HG02840 (cell line): ENCODE measurements around the gene TPPP3.

Experiments used
- ATAC-seq: cut with Tn5 transposase; IDR thresholded peaks from one replicate; pipeline ENCODE4 v1.9.1; 2021; ENCODE audit warnings: mild to moderate bottlenecking, moderate library complexity, moderate number of reproducible peaks; ENCODE audit not compliant: unreplicated experiment, low FRiP score

Gene TPPP3

DNA sequence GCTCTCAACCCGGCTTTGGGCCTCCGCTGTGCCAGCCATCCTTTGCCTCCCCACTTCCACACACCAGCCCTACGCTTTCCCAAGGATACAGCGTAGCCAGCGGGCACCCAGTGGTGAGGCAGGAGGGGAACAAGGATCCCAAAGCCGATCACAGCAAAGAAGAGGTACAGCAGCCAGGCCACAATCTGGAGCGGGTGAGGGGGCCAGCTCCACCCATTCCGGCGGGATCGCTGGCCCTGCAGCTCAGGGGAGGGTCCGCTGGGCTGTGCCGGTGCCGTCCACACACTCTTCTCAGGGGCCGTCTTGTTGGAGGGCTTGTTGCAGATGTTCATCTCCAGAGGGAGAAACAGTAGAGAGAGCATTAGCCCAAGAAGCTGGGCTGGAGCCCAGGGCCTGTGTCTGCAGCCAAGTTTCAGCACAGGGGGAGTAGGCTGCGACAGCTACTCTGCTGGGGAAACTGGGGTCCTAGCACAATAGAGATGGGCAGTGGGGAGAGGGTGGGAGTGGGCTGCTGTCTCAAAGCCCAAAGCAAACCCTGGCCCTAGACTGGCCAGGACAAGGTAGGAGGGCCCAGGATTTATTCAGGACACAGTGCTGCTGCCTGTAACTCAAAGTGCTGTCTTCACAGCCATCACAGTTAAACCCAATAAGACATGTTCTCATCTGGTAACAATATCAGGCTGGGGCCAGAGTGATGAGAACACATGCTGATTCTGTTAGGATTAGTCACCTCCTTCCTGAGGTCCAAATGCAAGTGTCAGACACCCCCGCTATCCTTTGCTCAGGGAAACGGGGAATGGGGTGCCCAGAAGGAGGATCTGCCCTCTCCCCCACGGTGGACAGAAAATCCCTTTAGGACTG lies 13.0 kb upstream of the TPPP3 start:
- ATAC-seq = no peak

DNA sequence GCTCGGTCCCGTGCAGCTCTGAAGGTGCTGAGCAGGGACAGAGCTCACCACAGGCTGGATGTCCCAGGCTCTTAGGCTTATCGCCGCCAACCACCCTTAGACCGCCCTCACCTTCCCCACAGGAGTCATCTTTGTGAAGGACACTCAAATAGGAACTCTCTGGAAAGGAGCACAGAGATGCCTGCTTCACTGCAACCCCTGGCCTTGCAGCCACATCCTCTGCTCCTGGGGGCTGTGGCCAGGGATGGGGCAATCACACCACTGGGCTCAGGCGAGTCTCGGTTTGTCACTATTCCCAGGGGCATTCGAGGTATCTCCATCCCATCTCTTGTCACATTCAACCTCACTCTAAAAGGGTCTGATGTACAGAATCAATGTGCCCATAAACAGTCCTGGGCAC lies 12.0 kb upstream of the TPPP3 start:
- ATAC-seq = no peak

DNA sequence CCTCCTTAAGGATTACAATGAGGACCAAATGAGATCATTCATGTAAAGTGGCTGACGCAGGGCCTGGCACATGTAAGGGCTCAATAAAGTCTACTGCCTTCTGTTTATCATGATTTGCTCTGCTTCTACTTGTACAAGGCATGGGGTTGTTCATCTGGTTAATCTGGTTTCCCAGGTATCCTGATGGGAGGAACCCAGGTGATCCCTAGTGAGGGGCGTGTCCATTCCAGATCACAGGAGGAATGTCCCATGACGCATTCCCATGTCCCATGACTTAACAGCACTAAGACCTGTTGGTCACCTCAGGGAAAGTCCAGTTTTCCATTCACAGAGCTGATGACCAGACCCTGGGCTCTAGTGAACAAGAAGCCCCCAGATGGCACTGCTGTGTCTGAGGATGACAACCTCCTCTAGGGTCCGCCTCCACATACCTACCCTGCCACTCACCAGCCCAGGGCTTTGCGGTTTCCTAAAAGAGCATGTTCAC lies 11.5 kb upstream of the TPPP3 start:
- no peak for ATAC-seq

DNA sequence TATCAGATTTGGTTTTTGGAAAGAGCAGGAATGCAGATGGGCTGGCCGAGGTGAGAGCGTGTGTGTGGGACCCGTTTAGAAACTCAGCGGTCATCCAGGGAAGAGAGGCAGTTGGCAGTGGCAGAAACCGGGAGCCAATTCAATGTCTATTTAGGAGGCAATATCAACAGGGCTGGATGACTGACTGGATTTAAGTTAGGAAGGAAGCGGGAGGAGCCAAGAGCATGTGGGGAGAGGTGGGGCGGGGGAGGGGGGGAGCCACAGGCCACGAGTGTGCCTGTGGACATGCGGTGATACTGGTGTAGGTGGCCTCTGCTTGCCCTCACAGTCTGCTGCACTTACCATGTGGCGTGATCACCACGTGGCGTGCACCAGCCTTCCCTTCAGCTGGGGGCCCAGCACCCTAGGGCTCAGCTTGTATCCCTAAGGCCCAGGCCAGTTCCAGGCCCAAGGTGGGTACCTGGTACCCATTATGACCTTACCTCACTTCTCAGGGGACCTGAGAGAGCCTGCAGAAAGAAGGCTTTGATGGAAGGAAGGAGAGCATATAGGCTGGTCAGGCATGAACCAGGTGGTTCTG lies 10.8 kb upstream of the TPPP3 start:
- no peak for ATAC-seq

DNA sequence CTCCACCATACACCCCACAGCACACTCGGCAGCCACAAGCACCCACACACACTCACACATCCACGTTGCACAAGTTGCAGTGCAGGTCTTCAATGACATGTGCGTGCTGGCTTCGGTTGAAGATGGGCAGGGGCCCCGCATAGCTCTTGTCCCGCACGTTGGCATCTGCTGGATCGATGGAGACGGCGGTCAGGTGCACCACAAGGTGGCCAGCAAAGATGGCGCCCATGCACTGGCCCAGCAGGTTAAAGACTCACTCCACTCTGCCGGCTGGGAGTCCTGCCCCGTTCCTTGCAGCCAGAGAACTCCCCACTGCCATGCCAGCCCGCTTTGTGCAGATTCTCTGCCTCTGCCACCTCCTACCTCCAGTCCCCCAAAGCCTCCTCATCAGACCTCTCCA lies 7.6 kb upstream of the TPPP3 start:
- no peak for ATAC-seq

DNA sequence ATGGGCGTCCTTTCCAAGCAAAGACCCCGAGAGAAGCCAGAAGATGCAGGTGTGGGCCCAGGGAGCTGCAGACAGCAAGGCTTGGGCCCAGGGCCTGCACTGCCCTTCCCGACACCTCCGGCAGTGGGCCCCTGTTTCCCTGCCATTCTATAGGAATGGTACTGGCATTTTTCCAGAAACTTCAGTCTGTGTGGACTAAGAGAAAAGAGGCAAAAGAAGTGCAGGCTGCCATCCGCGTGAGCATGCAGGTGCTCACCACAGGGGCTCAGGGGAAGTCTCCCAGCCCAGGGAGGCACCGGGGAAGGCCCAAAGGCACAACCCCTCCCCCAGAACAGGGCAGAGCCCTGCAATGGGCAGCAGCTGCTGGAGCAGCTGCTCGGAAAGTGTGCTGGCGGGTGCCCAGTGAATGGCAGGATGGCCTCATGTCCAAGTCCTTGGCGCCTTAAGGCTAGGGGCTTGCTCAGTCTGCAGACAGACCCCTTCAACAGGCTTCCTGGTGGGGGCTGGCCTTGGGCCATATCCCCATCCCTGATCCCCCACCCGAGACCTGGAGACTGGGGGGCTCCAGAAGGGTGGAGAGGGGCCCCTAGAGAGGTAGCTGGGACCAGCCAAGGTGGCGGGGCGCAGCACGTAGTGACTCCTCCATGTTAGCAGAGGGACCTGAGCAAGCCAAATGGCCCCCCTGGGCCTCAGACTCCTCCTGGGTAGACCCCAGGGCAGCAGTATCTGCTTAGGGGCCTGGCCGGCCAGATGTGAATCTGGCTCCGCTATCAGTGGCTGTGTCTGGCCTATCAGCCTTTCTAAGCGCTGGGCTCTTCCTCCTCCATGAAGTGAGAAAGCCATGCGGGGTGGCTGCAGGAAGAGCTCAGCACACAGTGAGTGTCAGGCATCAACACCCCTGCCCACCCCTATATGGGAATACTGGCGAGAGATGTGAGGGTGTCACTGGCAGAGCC lies 6.7 kb upstream of the TPPP3 start:
- no peak for ATAC-seq

DNA sequence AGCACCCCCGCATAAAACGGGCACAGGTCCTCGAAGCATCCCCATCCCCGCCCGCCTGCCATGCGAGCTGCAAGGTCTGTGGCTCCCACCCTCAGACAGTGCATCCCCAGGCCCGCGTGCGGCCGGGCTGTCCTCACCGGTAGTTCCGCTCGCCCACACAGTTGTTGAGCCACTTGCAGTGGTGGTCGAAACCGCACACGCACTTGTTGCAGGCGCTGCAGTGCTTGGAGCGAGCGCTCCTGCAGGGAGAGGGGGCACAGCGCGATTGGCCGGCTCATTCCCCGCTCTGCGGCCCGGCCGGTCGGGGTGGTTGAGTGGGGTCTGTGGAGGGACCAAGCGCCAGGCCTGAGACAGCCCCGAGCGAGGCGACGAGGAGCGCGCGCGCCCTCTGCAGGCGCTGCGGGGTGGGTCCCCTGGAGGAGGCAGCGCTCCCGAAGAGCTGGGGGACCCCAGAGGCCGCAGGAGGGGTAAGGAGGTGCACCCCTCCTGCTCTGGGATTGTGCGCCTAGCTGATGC lies 6.0 kb upstream of the TPPP3 start:
- no peak for ATAC-seq

DNA sequence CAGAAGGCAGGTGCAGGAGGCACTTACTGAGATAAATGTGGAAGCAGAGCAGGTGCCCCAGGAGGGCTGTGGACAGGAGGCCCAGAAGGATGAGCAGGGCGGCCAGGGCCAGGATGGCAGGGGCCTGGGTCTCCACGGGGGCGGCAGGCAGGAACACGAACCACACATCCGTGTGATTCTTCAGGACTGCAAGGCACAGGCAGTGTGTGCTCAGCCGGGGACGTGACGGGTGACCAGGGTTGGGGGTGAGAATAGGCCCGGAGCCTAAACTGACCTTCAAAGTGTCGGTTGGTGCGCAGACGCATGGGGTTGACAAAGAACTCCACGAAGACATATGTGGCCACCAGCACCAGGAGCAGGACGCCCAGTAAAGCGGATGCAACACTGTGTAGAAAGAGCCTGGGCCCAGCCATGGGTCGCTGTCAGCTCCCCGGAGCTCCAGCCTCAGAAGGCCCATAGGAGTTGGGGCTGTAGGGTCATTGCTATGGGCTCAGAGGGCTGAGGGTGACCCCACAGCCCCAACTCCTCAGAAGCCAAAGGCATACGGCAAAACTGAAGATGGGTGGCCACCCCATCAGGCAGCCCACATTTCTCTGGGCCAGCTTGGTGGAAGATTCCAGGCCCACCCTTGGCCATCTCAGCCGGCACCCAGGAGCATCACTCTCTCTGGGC lies 5.4 kb upstream of the TPPP3 start:
- ATAC-seq = no peak

DNA sequence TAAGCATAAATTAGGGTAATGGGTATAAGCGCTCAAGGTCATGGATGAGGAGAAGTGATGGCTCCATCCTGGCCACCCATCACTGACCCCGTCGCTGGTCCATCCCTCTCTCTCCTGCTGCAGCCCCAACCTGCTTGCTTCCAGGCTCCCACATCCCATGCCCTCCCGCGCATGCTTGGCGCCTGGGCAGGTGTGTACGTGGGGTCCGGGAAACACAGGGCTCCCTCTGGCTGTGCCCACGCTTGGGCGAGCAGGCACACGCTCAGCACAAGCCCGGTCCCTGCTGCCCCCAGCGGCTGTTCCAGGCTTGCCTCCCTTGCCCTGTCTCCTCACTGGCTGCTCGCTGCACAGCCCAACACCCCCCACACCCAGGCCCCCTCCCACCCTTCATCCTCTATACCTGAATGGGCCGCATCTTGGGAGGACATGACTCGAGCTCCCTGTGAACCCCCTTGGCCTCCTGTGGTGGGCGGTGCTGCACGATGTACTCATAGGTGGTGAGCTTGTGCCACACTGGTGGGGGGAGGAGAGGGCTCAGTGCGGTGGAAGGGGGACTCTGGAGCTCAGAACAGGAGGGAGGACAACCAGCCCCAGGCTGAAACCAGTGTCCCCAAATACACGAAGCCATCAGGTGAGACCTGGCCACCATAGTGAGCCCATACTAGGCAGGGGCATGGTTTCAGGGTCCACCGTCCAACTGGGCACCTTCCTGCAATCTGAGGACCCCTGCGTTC lies 4.7 kb upstream of the TPPP3 start:
- no peak for ATAC-seq

DNA sequence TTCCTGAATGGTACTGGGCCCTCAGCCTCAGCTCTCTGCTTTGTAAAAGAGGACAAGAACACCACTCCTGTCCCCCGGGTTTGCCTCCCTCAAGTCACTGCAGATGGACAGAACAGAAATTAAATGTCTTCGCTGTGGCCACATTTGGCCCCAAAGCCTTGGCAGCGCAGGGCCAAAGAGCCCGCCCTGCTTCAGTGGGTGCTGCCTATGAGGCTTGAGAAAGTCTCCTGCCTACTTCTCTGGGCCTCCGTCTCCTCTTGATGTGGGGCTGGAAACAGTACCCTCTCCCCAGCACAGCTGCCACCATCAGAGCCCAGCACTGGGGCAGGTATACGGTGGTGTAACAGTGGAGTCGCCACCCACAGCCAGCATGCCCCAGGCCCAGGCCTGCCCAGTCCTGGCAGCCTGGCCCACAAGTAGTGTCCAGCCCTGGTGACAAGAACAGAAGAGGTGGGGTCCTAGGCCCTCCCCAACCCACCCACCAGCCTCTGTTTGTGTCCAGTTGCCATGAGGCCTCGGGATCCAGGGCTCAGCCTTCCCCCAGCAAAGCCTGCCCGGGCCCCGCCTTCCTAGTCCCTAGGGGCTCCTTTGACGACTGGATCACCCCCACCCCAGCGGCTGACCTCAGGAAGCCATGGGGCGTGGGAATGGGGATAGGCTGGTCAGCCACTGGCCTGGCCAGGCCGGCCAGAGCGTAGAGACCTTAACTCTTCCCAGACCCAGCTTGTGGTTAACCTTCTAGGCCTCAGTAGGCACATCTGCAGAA lies 3.9 kb upstream of the TPPP3 start:
- ATAC-seq = no peak

DNA sequence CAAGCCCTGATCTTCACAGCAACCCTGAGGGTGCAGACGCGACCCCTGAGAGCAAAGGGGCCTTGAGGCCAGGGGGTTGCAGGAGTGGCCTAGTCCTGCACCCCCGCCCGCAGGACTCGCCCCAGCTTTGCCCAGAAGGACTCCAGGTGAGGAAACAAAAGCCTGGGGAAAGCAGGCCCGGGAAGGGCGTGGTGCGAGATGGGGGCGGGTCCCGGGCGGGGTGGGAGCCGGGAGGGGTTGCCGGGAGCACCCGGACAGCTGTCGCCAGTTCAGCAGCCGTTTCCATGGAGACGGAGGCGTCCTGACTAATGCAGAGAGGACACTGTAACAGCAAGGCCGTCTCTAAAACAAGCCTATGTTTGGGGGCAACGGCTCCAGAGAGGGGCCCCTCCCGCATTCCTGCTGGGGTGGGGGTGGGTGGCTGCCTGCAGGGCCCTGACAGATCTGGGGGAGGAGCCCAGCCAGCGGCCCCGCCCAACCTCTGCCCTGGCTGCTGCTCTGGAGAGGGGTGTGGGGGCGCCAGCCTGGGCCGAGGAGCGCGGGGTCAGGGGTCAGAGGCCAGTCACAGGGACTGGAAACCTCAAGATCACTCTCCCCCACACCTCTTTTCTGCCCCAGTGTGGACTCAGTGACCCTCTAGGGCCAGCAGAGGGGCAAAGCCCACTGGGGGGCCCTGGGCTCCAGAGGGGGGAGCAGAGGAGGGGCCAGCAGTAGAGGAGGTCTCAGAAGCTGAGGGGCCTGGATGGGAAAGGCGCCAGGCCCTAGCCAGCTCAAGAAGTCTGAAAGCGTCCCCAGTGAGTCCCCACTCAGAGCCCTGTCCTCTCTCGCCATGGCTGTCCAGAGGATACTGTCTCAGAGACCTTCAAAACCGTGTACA lies 3.1 kb upstream of the TPPP3 start:
- no peak for ATAC-seq

DNA sequence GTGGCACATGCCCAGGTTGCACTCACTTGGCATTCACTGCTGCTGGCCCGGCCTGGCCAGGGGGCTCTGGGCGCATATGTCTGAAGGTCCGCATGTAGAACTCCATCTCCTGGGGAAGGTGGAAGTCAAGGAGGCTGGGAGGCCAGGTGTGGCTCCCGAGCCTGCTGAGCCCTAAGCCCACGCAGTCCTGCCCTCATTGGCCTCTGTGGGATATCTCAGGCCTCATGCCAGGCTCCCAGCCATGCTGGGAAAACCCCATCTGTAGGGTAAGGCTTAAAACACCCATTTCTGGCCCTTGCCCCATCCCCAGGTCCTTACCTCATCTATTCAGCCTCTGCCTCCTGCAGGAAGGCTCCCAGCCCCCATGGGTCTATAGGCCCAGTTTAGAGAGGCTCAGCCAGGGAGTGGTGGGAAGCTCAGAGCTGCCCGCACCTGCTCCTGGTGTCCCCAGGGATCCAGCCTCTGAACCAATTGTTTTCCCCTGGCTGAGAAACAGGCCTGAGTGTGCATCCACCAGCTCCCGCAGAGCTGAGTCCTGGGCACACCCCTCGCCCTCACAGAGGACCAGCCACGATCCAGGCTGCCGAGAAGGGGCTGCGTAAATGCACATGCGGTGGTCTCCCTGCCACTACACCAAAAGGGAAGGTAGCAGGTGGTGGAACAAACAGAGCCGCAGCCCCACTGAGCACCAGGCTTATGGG lies 2.3 kb upstream of the TPPP3 start:
- no peak for ATAC-seq

DNA sequence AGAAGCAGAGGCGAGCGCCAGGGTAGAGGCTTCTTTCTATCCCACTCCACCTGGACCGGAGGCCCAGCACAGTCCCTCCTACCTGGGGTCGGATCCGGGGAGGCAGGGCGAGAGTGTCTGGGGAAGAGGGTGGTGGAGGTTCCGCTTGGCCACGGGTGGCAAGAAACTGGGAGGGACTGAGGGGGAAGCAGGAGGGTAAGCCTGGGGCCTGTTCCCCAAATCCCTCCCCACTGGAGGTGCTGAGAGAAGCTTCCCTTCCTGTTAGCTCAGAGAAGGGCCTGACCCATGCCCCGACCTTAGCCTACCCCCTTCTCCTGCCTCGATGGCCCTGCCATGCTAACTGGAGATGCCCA lies 1.8 kb upstream of the TPPP3 start:
- no peak for ATAC-seq

DNA sequence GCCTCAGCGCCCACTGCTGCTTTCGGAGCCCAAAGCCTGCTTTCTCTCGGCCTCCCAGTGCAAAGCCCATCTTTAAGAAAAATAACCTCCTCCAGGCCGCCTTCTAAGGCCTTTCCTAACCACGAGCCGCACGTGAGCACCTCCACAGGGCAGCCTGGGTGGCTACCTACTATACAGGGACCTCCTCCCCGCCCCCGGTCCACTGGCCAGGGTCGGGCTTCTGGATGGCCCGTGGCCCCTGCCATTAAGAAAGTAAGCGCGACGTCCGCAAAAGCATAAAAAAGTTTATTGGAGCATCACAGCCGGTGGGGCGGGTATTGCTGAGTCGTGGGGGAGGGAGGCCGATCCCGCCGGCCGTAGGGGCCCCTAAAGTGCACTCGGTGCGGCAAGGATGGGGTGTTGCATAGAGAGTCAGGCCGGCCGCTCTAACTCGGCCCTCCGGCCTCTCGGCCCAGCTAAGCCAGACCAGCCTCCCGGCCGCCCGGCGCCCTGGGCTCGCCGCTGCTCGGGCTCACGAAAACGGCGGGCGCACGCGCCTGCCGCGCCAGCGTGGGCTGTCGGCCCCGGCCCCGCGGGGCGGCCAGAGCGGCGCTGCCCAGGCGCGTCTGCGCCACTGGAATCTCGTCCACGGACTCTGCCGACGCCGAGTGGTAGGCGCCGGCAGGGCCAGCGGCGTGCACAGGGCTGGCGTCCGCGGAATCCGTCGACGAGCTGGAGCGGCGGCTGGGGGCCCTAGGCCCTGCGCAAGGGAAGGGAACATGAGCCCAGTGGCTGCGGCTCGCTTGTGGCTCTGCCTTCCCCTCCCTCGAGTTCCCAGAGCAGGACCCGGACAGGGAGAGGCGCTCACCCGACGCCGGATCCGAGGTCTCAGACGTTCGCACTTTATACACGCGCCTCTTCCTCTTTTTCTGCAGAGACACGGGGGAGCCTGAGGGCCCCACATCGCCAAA lies 1.1 kb upstream of the TPPP3 start:
- ATAC-seq = no peak

DNA sequence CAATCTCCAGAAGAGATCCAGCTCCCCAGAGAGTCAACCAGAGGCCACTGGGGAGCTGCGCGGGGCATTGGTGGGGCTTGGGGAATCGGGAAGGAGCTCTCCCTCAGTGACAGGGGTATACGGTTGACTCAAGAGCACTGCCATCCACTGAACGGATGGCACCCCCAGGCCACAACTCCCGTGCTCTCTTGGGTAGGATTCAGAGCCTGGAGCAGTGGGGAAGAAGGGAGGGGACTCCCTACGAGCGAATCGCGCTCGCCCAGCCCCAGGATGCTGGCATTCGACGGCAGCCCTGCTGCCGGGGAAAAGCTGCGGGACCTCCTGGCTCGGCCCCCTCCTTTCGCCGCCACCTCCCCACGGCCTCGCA lies 473 bp upstream of the TPPP3 start:
- ATAC-seq = no peak

DNA sequence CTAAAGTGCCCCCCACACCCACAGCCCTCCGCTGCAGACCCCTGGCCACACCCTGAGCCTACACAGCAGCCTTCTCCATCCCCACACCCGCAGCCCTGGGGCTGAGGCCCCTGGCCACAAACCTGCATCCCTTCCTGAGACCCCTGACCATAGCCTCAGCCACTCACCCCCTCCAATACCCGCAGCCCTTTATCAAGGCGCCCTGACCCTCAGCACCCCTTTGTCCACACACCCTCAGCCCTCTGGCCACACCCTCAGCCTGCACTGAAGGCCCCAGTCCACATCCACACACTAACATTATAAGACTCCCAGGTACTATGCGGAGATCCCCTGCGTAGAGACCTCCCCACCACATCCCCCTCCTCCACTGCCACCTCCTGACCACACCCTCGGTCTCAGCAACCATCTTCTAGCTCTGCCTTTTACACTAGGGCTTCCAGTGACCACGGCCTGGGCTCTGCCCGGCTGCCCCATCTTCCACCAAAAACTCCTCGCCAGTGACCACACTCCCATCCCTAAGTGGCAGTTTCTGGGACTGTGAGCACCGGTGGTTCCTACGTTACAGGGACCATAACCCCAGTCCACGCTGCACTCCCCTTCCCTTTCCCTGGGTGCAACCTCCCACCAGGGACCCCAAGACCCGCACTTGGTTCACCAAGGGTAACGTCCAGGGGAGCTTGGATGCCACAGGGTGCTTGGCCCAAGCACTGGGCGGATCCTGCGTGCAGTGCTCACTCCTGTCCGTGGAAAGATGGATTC lies 818 bp downstream of the TPPP3 start:
- ATAC-seq = no peak
